Measurements from ENCODE around the gene PAX4. TPM values are rescaled to one million over a fixed set of nuclear protein-coding genes. Genes with fewer than 3 reads are reported as not detected.

PAX4 gene
- total RNA-seq, 1 experiment from 2014 or later, result not detected

GRCh38 chr7:127648986-127649385, 31.0 kb upstream of the PAX4 start:
- ATAC-seq (no peak), DNase-seq (ENCODE audit: low read depth, low spot score) (no peak)
- H3K9ac ChIP-seq (ENCODE audit: low read length), result no peak overlapping the region
- no peaks in the 10 kb centered on the region for H3K27me3 ChIP-seq (ENCODE audit: insufficient read depth, low read length)
- no peak overlapping the region for H3K4me3 ChIP-seq (replicated peaks in 1 of 2; ENCODE audit: low read depth in 1 of 2, low read length in 2 of 2)
- H3K9me2 ChIP-seq (ENCODE audit: insufficient read depth), result no peaks in the 10 kb centered on the region
- H3K79me2 ChIP-seq (ENCODE audit: insufficient read depth, low read length), result peaks cover 20% of the 10 kb centered on the region
- no peak overlapping the region for H3K4me2 ChIP-seq (ENCODE audit: low read length)
- peaks cover 13 to 21% of the 10 kb centered on the region in 2 experiments for H3K4me1 ChIP-seq (ENCODE audit: control insufficient read depth in 1 of 2, insufficient read depth in 2 of 2, low read length in 2 of 2)
- CTCF ChIA-PET, result interaction anchor here (3.1 kb wide), 1 partner anchor 20 kb away, joined by 9 read pairs; no protein-coding TSS in a partner anchor
- intact Hi-C loops (cut with micrococcal nuclease), result no loop called here
- peaks cover 0 to 2% of the 10 kb centered on the region in 2 experiments; a peak in 1 of 4 replicates for H3K36me3 ChIP-seq (ENCODE audit: control insufficient read depth in 1 of 2, insufficient read depth in 2 of 2, low read length in 2 of 2)
- H3K9me3 ChIP-seq (ENCODE audit: control insufficient read depth in 1 of 2, insufficient read depth in 1 of 2, low read depth in 1 of 2, low read length in 2 of 2), result no peaks in the 10 kb centered on the region
- H3K27ac ChIP-seq (ENCODE audit: low read depth, low read length), result no peak overlapping the region
- no TSS peak for BruUV-seq (replicated peaks)
- no peak for TF ChIP-seq SIN3A (IDR thresholded peaks at IDR 0.05; ENCODE audit: low read depth)
- TF ChIP-seq JUND (IDR thresholded peaks at IDR 0.05), result no peak
- TF ChIP-seq ATF3 (IDR thresholded peaks at IDR 0.05), result no peak
- TF ChIP-seq CTCF (IDR thresholded peaks at IDR 0.05 in 2 of 3, conservative IDR thresholded peaks at IDR 0.05 in 1 of 3; ENCODE audit: borderline replicate concordance in 1 of 3, insufficient read depth in 1 of 3, low read depth in 2 of 3, low read length in 2 of 3), result no peak
- no peak for TF ChIP-seq RAD21 (IDR thresholded peaks at IDR 0.05; ENCODE audit: low read depth)
- TF ChIP-seq MAX (IDR thresholded peaks at IDR 0.05), result no peak
- no peak for TF ChIP-seq EZH2 (IDR thresholded peaks at IDR 0.05)
- TF ChIP-seq EGR1 (IDR thresholded peaks at IDR 0.05; ENCODE audit: low read depth), result no peak
- no peak for TF ChIP-seq POLR2A (IDR thresholded peaks at IDR 0.05; ENCODE audit: borderline replicate concordance, extremely low read depth, insufficient read depth, insufficient read length)
- no peak for TF ChIP-seq SP1 (IDR thresholded peaks at IDR 0.05; ENCODE audit: low read depth)
- TF ChIP-seq REST (IDR thresholded peaks at IDR 0.05; ENCODE audit: low read depth), result no peak
- no peak for TF ChIP-seq YY1 (IDR thresholded peaks at IDR 0.05; ENCODE audit: extremely low read depth, insufficient replicate concordance, low read depth, low read length)
- TF ChIP-seq FOSL1 (IDR thresholded peaks at IDR 0.05; ENCODE audit: low read depth), result no peak
- no peak for TF ChIP-seq EZH2phosphoT487 (IDR thresholded peaks at IDR 0.05; ENCODE audit: borderline replicate concordance)
- TF ChIP-seq CEBPB (IDR thresholded peaks at IDR 0.05; ENCODE audit: low read depth), result no peak
- TF ChIP-seq CBX3 (IDR thresholded peaks at IDR 0.05; ENCODE audit: low read depth), result no peak
- TF ChIP-seq ZBTB33 (IDR thresholded peaks at IDR 0.05; ENCODE audit: extremely low read depth, insufficient replicate concordance, low read length), result no peak
- H4K20me1 ChIP-seq (ENCODE audit: insufficient read depth), result peaks cover 9% of the 10 kb centered on the region; the same call in 1 of the 2 replicates
- H2AFZ ChIP-seq (ENCODE audit: low read depth, low read length, poor library complexity, severe bottlenecking), result no peak overlapping the region
- RAD21 ChIA-PET (ENCODE audit: low non-redundant PET in 1 of 2, low total read pairs in 2 of 2, uncharacterized antibody in 2 of 2, unreplicated experiment in 2 of 2), result no interaction called here
- POLR2A ChIA-PET, result no interaction called here

Data from HCT116 (cell line).